Left lung (tissue), 10 donors: ENCODE data around the gene OOEP. TPM values are rescaled to one million over a fixed set of nuclear protein-coding genes. Genes with fewer than 3 reads are reported as not detected.

Experiments
- ATAC-seq: fragments of 200-7000 bp; cut with Tn5 transposase; one replicate; pipeline ENCODE4 v1.9.1; 2020; ENCODE audit warnings: moderate library complexity
- DNase-seq, 4 donors: peaks; one replicate each; pipeline ENCODE4 v3.0.0-alpha.2; 2013 to 2020
- H3K27ac ChIP-seq, 2 donors: fragments of 200-600 bp; sonication (generic) in 1 of 2; one replicate each; pipeline versions ENCODE4 v1.5.0 to v1.8.0; 2020 to 2021
- H3K27me3 ChIP-seq, 2 donors: fragments of 200-600 bp; sonication (generic) in 1 of 2; one replicate each; pipeline versions ENCODE4 v1.5.0 to v1.8.0; 2020 to 2021
- H3K36me3 ChIP-seq, 2 donors: fragments of 200-600 bp; sonication (generic) in 1 of 2; one replicate each; pipeline versions ENCODE4 v1.5.0 to v1.8.0; 2020 to 2021
- H3K4me1 ChIP-seq, 2 donors: fragments of 200-600 bp; one replicate each; pipeline ENCODE4 v1.8.0; 2021
- H3K4me3 ChIP-seq, 2 donors: fragments of 200-600 bp; sonication (generic) in 1 of 2; one replicate each; pipeline versions ENCODE4 v1.5.0 to v1.8.0; 2020 to 2021; ENCODE audit warnings: mild to moderate bottlenecking in 1 of 2
- H3K9me3 ChIP-seq, 2 donors: fragments of 200-600 bp; sonication (generic) in 1 of 2; one replicate each; pipeline versions ENCODE4 v1.5.0 to v1.8.0; 2020 to 2021
- CTCF ChIP-seq, 2 donors: fragments of 200-600 bp; sonication (generic) in 1 of 2; IDR thresholded peaks; one replicate each; pipeline versions ENCODE4 v1.5.0 to v1.8.0; 2021; ENCODE audit warnings: antibody characterized with exemption in 2 of 2
- intact Hi-C, 2 donors: fragments of 100-400 bp; cut with DNase I; formaldehyde crosslinking; loops; one replicate each; pipeline versions ENCODE4 v1.11.2 to v1.14.2; 2022
- polyA plus RNA-seq, 6 donors: library from polyadenylated mRNA; unstranded; fragments of 120-200 nt; gene quantifications; one replicate each; pipeline ENCODE4 v1.2.1, GENCODE V29; 2013; ENCODE audit not compliant: insufficient read length in 6 of 6
- total RNA-seq, 2 donors: library from RNA; stranded (reverse); fragmentation: NEBNext Ultra II Directional; extraction: Animal tissue kit (Norgen Biotek cat#: 25700); gene quantifications; one replicate each; pipeline ENCODE4 v1.2.1, GENCODE V29; 2021
- donor health status: DM: no; HTN: yes; CAD: no.
- donor health status: DM: no; HTN: no; CAD: no.

Gene OOEP
- total and polyA plus RNA-seq, 8 donors: 0.21 to 0.71 (median 0.31) TPM; not detected in 2

- peaks cover 0 to 5% of the 10 kb centered on the region in 2 donors for H3K9me3 ChIP-seq
- no peak for TF ChIP-seq CTCF (IDR thresholded peaks at IDR 0.05)
- intact Hi-C loops: no loop called here
- DNase-seq: no peak
- no peak overlapping the region for H3K4me3 ChIP-seq
- ATAC-seq: no peak
- H3K36me3 ChIP-seq: no peaks in the 10 kb centered on the region
- H3K27ac ChIP-seq: no peak overlapping the region
- H3K4me1 ChIP-seq: no peaks in the 10 kb centered on the region
- no peaks in the 10 kb centered on the region for H3K27me3 ChIP-seq
These were observed 6.7 kb downstream of the OOEP start for GRCh38 chr6:73362869-73363536.

- no peaks in the 10 kb centered on the region for H3K36me3 ChIP-seq
- no peaks in the 10 kb centered on the region for H3K27me3 ChIP-seq
- H3K4me3 ChIP-seq: no peak within 1 kb of the TSS
- ATAC-seq: no peak
- peaks cover 0 to 5% of the 10 kb centered on the region in 2 donors for H3K9me3 ChIP-seq
- no peaks in the 10 kb centered on the region for H3K4me1 ChIP-seq
- intact Hi-C loops: no loop called here
- H3K27ac ChIP-seq: no peak within 1 kb of the TSS
- no peak for DNase-seq
- no peak for TF ChIP-seq CTCF (IDR thresholded peaks at IDR 0.05)
These were observed 7.3 kb downstream of the OOEP start, which contains the start of gene KHDC3L for GRCh38 chr6:73362358-73362757. KHDC3L (plus strand) TSS chr6:73362658; CDS start chr6:73362730, 72 bp downstream.

GRCh38 chr6:73353636-73354593, 15.8 kb downstream of the OOEP start, which contains the start of gene DPPA5:
DPPA5 (minus strand) TSS chr6:73354276; CDS start chr6:73354225, 51 bp downstream.
- no peak for DNase-seq
- peaks cover 13 to 39% of the 10 kb centered on the region in 2 donors for H3K27me3 ChIP-seq
- H3K4me3 ChIP-seq: no peak within 1 kb of the TSS
- ATAC-seq: no peak
- no peaks in the 10 kb centered on the region for H3K36me3 ChIP-seq
- H3K4me1 ChIP-seq: no peaks in the 10 kb centered on the region
- H3K27ac ChIP-seq: no peak within 1 kb of the TSS
- intact Hi-C loops: no loop called here
- TF ChIP-seq CTCF (IDR thresholded peaks at IDR 0.05): no peak
- H3K9me3 ChIP-seq: peaks cover 0 to 5% of the 10 kb centered on the region in 2 donors

- H3K9me3 ChIP-seq: peaks cover 0 to 5% of the 10 kb centered on the region in 2 donors
- no peak for ATAC-seq
- TF ChIP-seq CTCF (IDR thresholded peaks at IDR 0.05): no peak
- intact Hi-C loops: no loop called here
- no peaks in the 10 kb centered on the region for H3K36me3 ChIP-seq
- H3K4me1 ChIP-seq: no peaks in the 10 kb centered on the region
- peaks cover 24 to 52% of the 10 kb centered on the region in 2 donors for H3K27me3 ChIP-seq
- no peak for DNase-seq
- H3K4me3 ChIP-seq: no peak overlapping the region
- H3K27ac ChIP-seq: no peak overlapping the region
These were observed 20.4 kb downstream of the OOEP start for GRCh38 chr6:73349311-73349710.
